ENCODE measurements around the gene MVD. TPM values are rescaled to one million over a fixed set of nuclear protein-coding genes. Genes with fewer than 3 reads are reported as not detected.

MVD gene
- total and polyA plus RNA-seq, 2 of the 4 experiments (the other 2 are of a cell fraction), result 18.3 to 28.4 TPM

DNA sequence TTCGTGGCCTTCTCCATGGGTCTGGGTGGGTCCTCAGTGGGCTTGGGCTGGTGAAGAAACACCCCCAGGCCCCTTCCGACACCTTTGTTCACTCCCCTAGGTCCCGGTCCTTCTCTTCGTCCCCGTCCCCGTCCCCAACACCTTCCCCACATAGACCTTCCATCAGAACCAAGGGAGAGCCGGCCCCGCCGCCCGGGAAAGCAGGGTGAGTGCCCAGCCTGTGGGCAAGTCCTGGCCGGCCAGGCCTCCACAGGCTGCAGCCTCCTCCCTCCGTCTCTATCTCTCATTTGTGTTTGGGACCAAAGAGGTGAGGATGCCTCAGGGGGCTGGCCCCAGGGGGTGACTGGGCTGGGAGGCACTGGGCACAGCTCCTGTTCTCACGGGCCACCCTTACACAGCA lies 39.0 kb downstream of the MVD start:
- Histone ChIP-seq H2AK5ac (ENCODE audit: low read depth, low read length) (no peak overlapping the region), H2BK5ac (ENCODE audit: low read depth, low read length, poor library complexity, severe bottlenecking) (no peak overlapping the region), H4K91ac (ENCODE audit: insufficient read depth, low read depth, low read length) (no peak overlapping the region), H3K14ac (replicated peaks; ENCODE audit: low read depth, low read length) (no peak overlapping the region), H3K4ac (ENCODE audit: low read depth, low read length) (no peak overlapping the region), H3K36me3 (ENCODE audit: control insufficient read depth, insufficient read depth, low read length) (peaks cover 61% of the 10 kb centered on the region), H3K18ac (ENCODE audit: low read depth, low read length) (no peak overlapping the region), H3K23ac (ENCODE audit: low read depth, low read length) (no peak overlapping the region), H2BK20ac (ENCODE audit: low read depth, low read length) (no peak overlapping the region), H2BK120ac (ENCODE audit: low read depth, low read length) (no peak overlapping the region), H4K20me1 (ENCODE audit: insufficient read depth, low read length) (peaks cover 41% of the 10 kb centered on the region), H3K4me2 (ENCODE audit: low read depth, low read length) (no peak overlapping the region), H4K5ac (ENCODE audit: low read depth, low read length) (no peak overlapping the region), H3K27ac (ENCODE audit: insufficient read depth, low read length) (no peak overlapping the region), H4K8ac (ENCODE audit: low read depth in 2 of 2, low read length in 2 of 2) (no peak overlapping the region), H3K9me3 (ENCODE audit: control insufficient read depth, insufficient read depth, low read length) (no peaks in the 10 kb centered on the region), H3K9me1 (ENCODE audit: insufficient read depth, low read length) (peaks cover 13% of the 10 kb centered on the region), H3K9ac (ENCODE audit: low read depth, low read length) (no peak overlapping the region), H3K56ac (ENCODE audit: extremely low read depth, insufficient read depth, low read length) (no peak overlapping the region), H2AFZ (replicated peaks; ENCODE audit: low read length, poor library complexity) (no peak overlapping the region), H3K79me1 (ENCODE audit: low read depth in 1 of 2, low read length in 2 of 2) (peaks cover 8 to 41% of the 10 kb centered on the region in 2 experiments), H3K27me3 (ENCODE audit: control insufficient read depth, insufficient read depth, low read length) (no peaks in the 10 kb centered on the region), H2BK15ac (ENCODE audit: low read depth, low read length) (no peak overlapping the region), H3K4me1 (ENCODE audit: control insufficient read depth, insufficient read depth, low read length) (peaks cover 12% of the 10 kb centered on the region), H3K4me3 (ENCODE audit: insufficient read depth, low read depth, low read length) (no peak overlapping the region), H2AK9ac (replicated peaks; ENCODE audit: low read depth, low read length, poor library complexity) (no peak overlapping the region)
- ChIA-PET POLR2A (ENCODE audit: unreplicated experiment) (no interaction called here), CTCF (no interaction called here)
- intact Hi-C loops (cut with micrococcal nuclease), result no loop called here
- no TSS peak for BruUV-seq (replicated peaks)
- TF ChIP-seq, protein P1, sequence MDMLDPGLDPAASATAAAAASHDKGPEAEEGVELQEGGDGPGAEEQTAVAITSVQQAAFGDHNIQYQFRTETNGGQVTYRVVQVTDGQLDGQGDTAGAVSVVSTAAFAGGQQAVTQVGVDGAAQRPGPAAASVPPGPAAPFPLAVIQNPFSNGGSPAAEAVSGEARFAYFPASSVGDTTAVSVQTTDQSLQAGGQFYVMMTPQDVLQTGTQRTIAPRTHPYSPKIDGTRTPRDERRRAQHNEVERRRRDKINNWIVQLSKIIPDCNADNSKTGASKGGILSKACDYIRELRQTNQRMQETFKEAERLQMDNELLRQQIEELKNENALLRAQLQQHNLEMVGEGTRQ (IDR thresholded peaks at IDR 0.05; ENCODE audit: low read depth, low read length), result no peak
- TF ChIP-seq CEBPB (IDR thresholded peaks at IDR 0.05; ENCODE audit: low read depth, low read length) (no peak), RCOR1 (IDR thresholded peaks at IDR 0.05; ENCODE audit: insufficient replicate concordance, low read length) (no peak), RFX5 (IDR thresholded peaks at IDR 0.05; ENCODE audit: low read depth, low read length) (no peak), NFE2L2 (IDR thresholded peaks at IDR 0.05; ENCODE audit: low read depth, low read length) (no peak), CHD1 (IDR thresholded peaks at IDR 0.05; ENCODE audit: low read depth, low read length) (no peak), MXI1 (IDR thresholded peaks at IDR 0.05; ENCODE audit: borderline replicate concordance, low read depth, low read length) (no peak), RAD21 (IDR thresholded peaks at IDR 0.05; ENCODE audit: low read length) (no peak), SMC3 (IDR thresholded peaks at IDR 0.05; ENCODE audit: low read depth, low read length) (no peak), CTCF (conservative IDR thresholded peaks at IDR 0.05; ENCODE audit: low read depth, low read length) (no peak), FOS (IDR thresholded peaks at IDR 0.05; ENCODE audit: low read depth, low read length) (no peak), MAZ (IDR thresholded peaks at IDR 0.05; ENCODE audit: borderline replicate concordance, low read depth, low read length) (no peak), MAFK (IDR thresholded peaks at IDR 0.05; ENCODE audit: low read depth, low read length) (no peak), ELK1 (IDR thresholded peaks at IDR 0.05; ENCODE audit: borderline replicate concordance, low read depth, low read length) (no peak), BHLHE40 (IDR thresholded peaks at IDR 0.05; ENCODE audit: low read depth, low read length) (no peak), POLR2A (IDR thresholded peaks at IDR 0.05; ENCODE audit: low read depth, low read length) (no peak)
- dilution Hi-C loops (cut with HindIII; ENCODE audit: low sequenced_read_pairs, unreplicated experiment), result no loop called here
- 92% methylated on average over 4 of the region's 13 CpGs; no CpG with 5 or more reads in 1 of the 2 experiments for WGBS, 2 experiments (ENCODE audit: extremely low coverage in 2 of 2, insufficient read length in 1 of 2)
- no peak for DNase-seq
- no peak for ATAC-seq (ENCODE audit: low read depth)
- in situ Hi-C loops (cut with MboI; ENCODE audit: low sequenced_read_pairs), result no loop called here
